ENCODE measurements around the gene MBOAT1. TPM values are rescaled to one million over a fixed set of nuclear protein-coding genes. Genes with fewer than 3 reads are reported as not detected.

Gene MBOAT1
- total RNA-seq, 1 experiment from 2014 or later: 9.9 TPM

DNA sequence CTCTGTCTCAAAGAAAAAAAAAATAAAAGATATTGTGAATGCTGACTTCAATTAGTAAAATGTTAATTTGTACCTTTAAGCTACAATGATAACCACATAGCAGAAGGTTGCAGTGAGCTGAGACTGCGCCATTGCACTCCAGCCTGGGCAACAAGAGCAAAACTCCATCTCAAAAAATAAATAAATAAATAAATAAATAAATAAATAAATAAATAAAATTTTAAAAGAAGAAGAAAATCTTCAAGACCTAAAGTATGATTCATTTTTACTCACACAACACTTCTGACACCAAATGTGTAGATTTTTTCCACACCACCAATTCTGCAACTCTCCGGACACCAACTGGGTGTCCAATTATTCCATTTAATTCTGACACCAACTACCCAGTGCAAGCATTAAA lies 28.8 kb upstream of the MBOAT1 start:
- no CpG with 5 or more reads among the region's 2 CpGs for WGBS (ENCODE audit: extremely low coverage, insufficient read length, low lambda C conversion rate)
- Histone ChIP-seq H3K4me2 (ENCODE audit: insufficient read depth, insufficient read length, low read length) (no peak overlapping the region), H3K9ac (ENCODE audit: extremely low read depth, insufficient read length, low read length) (no peak overlapping the region), H3K23ac (ENCODE audit: insufficient read length, low read depth, low read length) (no peak overlapping the region), H2BK5ac (ENCODE audit: insufficient read length, low read length) (no peak overlapping the region), H2BK20ac (ENCODE audit: low read depth, low read length, poor library complexity, severe bottlenecking) (no peak overlapping the region), H2BK15ac (ENCODE audit: low read depth, low read length) (no peak overlapping the region), H3K27ac (ENCODE audit: insufficient read length, low read depth, low read length) (no peak overlapping the region), H3K18ac (ENCODE audit: insufficient read length, low read depth, low read length) (no peak overlapping the region), H4K91ac (ENCODE audit: insufficient read length, low read depth, low read length) (no peak overlapping the region), H3K56ac (ENCODE audit: insufficient read length, low read depth, low read length) (no peak overlapping the region), H3K4me1 (ENCODE audit: insufficient read depth, low read length) (peaks cover 10% of the 10 kb centered on the region; the same call in 1 of the 2 replicates), H3K4ac (ENCODE audit: low read depth, low read length) (no peak overlapping the region), H2BK120ac (ENCODE audit: low read depth, low read length, poor library complexity, severe bottlenecking) (no peak overlapping the region), H2BK12ac (ENCODE audit: insufficient read length, low read depth, low read length) (no peak overlapping the region), H3K14ac (ENCODE audit: insufficient read depth, low read length) (no peak overlapping the region), H2AFZ (ENCODE audit: low read length) (no peak overlapping the region), H2AK5ac (ENCODE audit: insufficient read length, low read length) (no peak overlapping the region), H3K9me3 (ENCODE audit: control insufficient read depth, low read depth, low read length) (no peaks in the 10 kb centered on the region), H3K27me3 (ENCODE audit: insufficient read depth, low read length) (no peaks in the 10 kb centered on the region), H3K23me2 (ENCODE audit: insufficient read length, low read depth, low read length, poor library complexity, severe bottlenecking) (no peaks in the 10 kb centered on the region), H4K5ac (ENCODE audit: insufficient read length, low read depth, low read length) (no peak overlapping the region), H4K20me1 (ENCODE audit: control insufficient read depth, insufficient read depth, insufficient read length) (no peaks in the 10 kb centered on the region), H3K79me1 (ENCODE audit: insufficient read depth, low read depth, low read length, poor library complexity, severe bottlenecking) (no peaks in the 10 kb centered on the region), H3T11ph (ENCODE audit: low read length) (no peak overlapping the region), H3K79me2 (ENCODE audit: insufficient read depth, low read length) (no peaks in the 10 kb centered on the region), H4K8ac (replicated peaks; ENCODE audit: insufficient read length, low read depth, low read length) (no peak overlapping the region)
- no peak overlapping the region for H3K4me3 Mint-ChIP-seq
- H3K4me1 Mint-ChIP-seq: peaks cover 20 to 22% of the 10 kb centered on the region in 2 experiments
- TF ChIP-seq CTCF (conservative IDR thresholded peaks at IDR 0.05): no peak
- H3K9me3 Mint-ChIP-seq: peaks cover 0 to 3% of the 10 kb centered on the region in 2 experiments; a peak in 2 of 5 replicates
- H3K27me3 Mint-ChIP-seq (ENCODE audit: low read depth): no peaks in the 10 kb centered on the region
- no peaks in the 10 kb centered on the region; a peak in 1 of 7 replicates for H3K36me3 Mint-ChIP-seq (ENCODE audit: insufficient read depth in 1 of 3, low read depth in 3 of 3)
- H3K27ac Mint-ChIP-seq: no peak overlapping the region
- DNase-seq: no peak
